Left lung (tissue), 10 donors: ENCODE results near the gene SIX2. TPM values are rescaled to one million over a fixed set of nuclear protein-coding genes. Genes with fewer than 3 reads are reported as not detected.

Experiments used
- ATAC-seq: fragments of 200-7000 bp; cut with Tn5 transposase; one replicate; pipeline ENCODE4 v1.9.1; 2020; ENCODE audit warnings: moderate library complexity
- DNase-seq, 4 donors: peaks; one replicate each; pipeline ENCODE4 v3.0.0-alpha.2; 2013 to 2020
- H3K27ac ChIP-seq, 2 donors: fragments of 200-600 bp; sonication (generic) in 1 of 2; one replicate each; pipeline versions ENCODE4 v1.5.0 to v1.8.0; 2020 to 2021
- H3K27me3 ChIP-seq, 2 donors: fragments of 200-600 bp; sonication (generic) in 1 of 2; one replicate each; pipeline versions ENCODE4 v1.5.0 to v1.8.0; 2020 to 2021
- H3K36me3 ChIP-seq, 2 donors: fragments of 200-600 bp; sonication (generic) in 1 of 2; one replicate each; pipeline versions ENCODE4 v1.5.0 to v1.8.0; 2020 to 2021
- H3K4me1 ChIP-seq, 2 donors: fragments of 200-600 bp; one replicate each; pipeline ENCODE4 v1.8.0; 2021
- H3K4me3 ChIP-seq, 2 donors: fragments of 200-600 bp; sonication (generic) in 1 of 2; one replicate each; pipeline versions ENCODE4 v1.5.0 to v1.8.0; 2020 to 2021; ENCODE audit warnings: mild to moderate bottlenecking in 1 of 2
- H3K9me3 ChIP-seq, 2 donors: fragments of 200-600 bp; sonication (generic) in 1 of 2; one replicate each; pipeline versions ENCODE4 v1.5.0 to v1.8.0; 2020 to 2021
- CTCF ChIP-seq, 2 donors: fragments of 200-600 bp; sonication (generic) in 1 of 2; IDR thresholded peaks; one replicate each; pipeline versions ENCODE4 v1.5.0 to v1.8.0; 2021; ENCODE audit warnings: antibody characterized with exemption in 2 of 2
- intact Hi-C, 2 donors: fragments of 100-400 bp; cut with DNase I; formaldehyde crosslinking; loops; one replicate each; pipeline versions ENCODE4 v1.11.2 to v1.14.2; 2022
- polyA plus RNA-seq, 6 donors: library from polyadenylated mRNA; unstranded; fragments of 120-200 nt; gene quantifications; one replicate each; pipeline ENCODE4 v1.2.1, GENCODE V29; 2013; ENCODE audit not compliant: insufficient read length in 6 of 6
- total RNA-seq, 2 donors: library from RNA; stranded (reverse); fragmentation: NEBNext Ultra II Directional; extraction: Animal tissue kit (Norgen Biotek cat#: 25700); gene quantifications; one replicate each; pipeline ENCODE4 v1.2.1, GENCODE V29; 2021
- donor health status: DM: no; HTN: yes; CAD: no.
- donor health status: DM: no; HTN: no; CAD: no.

Gene SIX2
- total and polyA plus RNA-seq, 8 donors = 0.20 to 0.45 (median 0.27) TPM

GRCh38 chr2:44957656-44958327 lies 51.5 kb downstream of the SIX2 start:
- Histone ChIP-seq H3K9me3 (no peaks in the 10 kb centered on the region), H3K4me3 (no peak overlapping the region), H3K4me1 (peaks cover 7 to 19% of the 10 kb centered on the region in 2 donors), H3K27me3 (peaks cover 32 to 91% of the 10 kb centered on the region in 2 donors), H3K36me3 (no peaks in the 10 kb centered on the region), H3K27ac (no peak overlapping the region)
- no peak for TF ChIP-seq CTCF (IDR thresholded peaks at IDR 0.05)
- DNase-seq = no peak
- ATAC-seq = no peak
- intact Hi-C loops = loop anchor here in 1 of 2 donors (10.0 kb wide), 2 partner anchors 483 to 563 kb away; no protein-coding TSS in a partner anchor

GRCh38 chr2:44956843-44957242 lies 52.4 kb downstream of the SIX2 start:
- H3K36me3 ChIP-seq = no peaks in the 10 kb centered on the region
- H3K27me3 ChIP-seq = peaks cover 41 to 92% of the 10 kb centered on the region in 2 donors
- no peaks in the 10 kb centered on the region for H3K9me3 ChIP-seq
- ATAC-seq (no peak), DNase-seq (peak in 1 of 4 donors; percentile 71)
- no peak overlapping the region for H3K4me3 ChIP-seq
- intact Hi-C loops = loop anchor here in 1 of 2 donors (10.0 kb wide), 2 partner anchors 482 to 562 kb away; no protein-coding TSS in a partner anchor
- TF ChIP-seq CTCF (IDR thresholded peaks at IDR 0.05) = no peak
- H3K27ac ChIP-seq = no peak overlapping the region
- peaks cover 16 to 28% of the 10 kb centered on the region in 2 donors for H3K4me1 ChIP-seq

GRCh38 chr2:44955593-44956392 lies 53.5 kb downstream of the SIX2 start:
- DNase-seq = peak; percentile 65 to 94 (median 76)
- Histone ChIP-seq H3K36me3 (no peaks in the 10 kb centered on the region), H3K4me1 (peaks cover 16 to 30% of the 10 kb centered on the region in 2 donors), H3K9me3 (no peaks in the 10 kb centered on the region), H3K27me3 (peaks cover 44 to 93% of the 10 kb centered on the region in 2 donors), H3K27ac (no peak overlapping the region), H3K4me3 (no peak overlapping the region)
- ATAC-seq = peak; percentile 87
- peak; percentile 84 to 91 for TF ChIP-seq CTCF (IDR thresholded peaks at IDR 0.05)
- intact Hi-C loops = loop anchor here in 1 of 2 donors (10.0 kb wide), 2 partner anchors 481 to 561 kb away; no protein-coding TSS in a partner anchor

Other genes with a start within 250 kb of the SIX2 start
- gene SIX3, start 67.8 kb downstream of the SIX2 start, total RNA-seq = not detected
- not detected for gene SIX3, start 67.8 kb downstream of the SIX2 start, polyA plus RNA-seq